ENCODE results near the gene XRCC2. TPM values are rescaled to one million over a fixed set of nuclear protein-coding genes. Genes with fewer than 3 reads are reported as not detected.

Gene XRCC2
- total and polyA plus RNA-seq, 2 of the 8 experiments (the other 6 are each of a cell fraction or from before 2014, with no cell fraction given) = 14.6 to 34.0 TPM

GRCh38 chr7:152663931-152664330 lies 12.0 kb downstream of the XRCC2 start:
- no peak overlapping the region for H3K23ac ChIP-seq (ENCODE audit: insufficient read length)
- no peak overlapping the region for H3K4me2 ChIP-seq (ENCODE audit: insufficient read depth in 1 of 2, low read depth in 2 of 2, low read length in 2 of 2)
- TF ChIP-seq POLR2A (IDR thresholded peaks at IDR 0.05; ENCODE audit: control extremely low read depth in 1 of 2, low read depth in 2 of 2, low read length in 2 of 2) (0 out of 3 replicates have a peak, but pooled peaks of 1 of the 2 experiments have one; percentile 5), CREB1 (IDR thresholded peaks at IDR 0.05) (no peak), FOSL1 (IDR thresholded peaks at IDR 0.05; ENCODE audit: insufficient read depth, low read depth, low read length) (no peak)
- no peak overlapping the region for H2AFZ ChIP-seq (ENCODE audit: low read length)
- H3K18ac ChIP-seq (ENCODE audit: extremely low read depth, low read length) = no peak overlapping the region
- DNase-seq (ENCODE audit: low read depth in 1 of 2, low spot score in 2 of 2) (no peak), FAIRE-seq (no peak)
- H3K4me3 ChIP-seq (ENCODE audit: extremely low read depth in 1 of 4, insufficient read depth in 2 of 4, low read depth in 3 of 4, low read length in 4 of 4) = no peak overlapping the region
- H3K9ac ChIP-seq (replicated peaks in 1 of 4; ENCODE audit: extremely low read depth in 1 of 4, low read depth in 3 of 4, low read length in 3 of 4) = no peak overlapping the region; a peak in 1 of 7 replicates
- H3K23me2 ChIP-seq (ENCODE audit: low read depth, low read length) = no peaks in the 10 kb centered on the region
- peaks cover 13 to 20% of the 10 kb centered on the region in 2 experiments for H4K20me1 ChIP-seq (replicated peaks in 1 of 2; ENCODE audit: control insufficient read depth in 1 of 2, insufficient read depth in 2 of 2, low read length in 2 of 2)
- H3K4ac ChIP-seq (replicated peaks; ENCODE audit: insufficient read length, low read depth, low read length) = no peak overlapping the region
- POLR2A ChIA-PET (ENCODE audit: partially characterized antibody) = interaction anchor here (1.2 to 1.6 kb wide), 2 partner anchors 12 to 14 kb away, joined by 4 to 7 read pairs; partner anchors contain the start of gene XRCC2
- peaks cover 17 to 93% of the 10 kb centered on the region in 2 experiments for H3K79me2 ChIP-seq (ENCODE audit: control insufficient read depth in 1 of 2, insufficient read depth in 2 of 2, low read length in 2 of 2)
- no peaks in the 10 kb centered on the region for H3K27me3 ChIP-seq (replicated peaks in 1 of 4; ENCODE audit: control insufficient read depth in 3 of 4, extremely low read depth in 1 of 4, insufficient read depth in 3 of 4, low read length in 3 of 4)
- H4K8ac ChIP-seq (ENCODE audit: extremely low read depth, insufficient read depth, low read length) = no peak overlapping the region
- no peak overlapping the region for H2BK5ac ChIP-seq (ENCODE audit: low read depth, low read length)
- CTCF ChIA-PET (ENCODE audit: partially characterized antibody) = interaction anchor here (0.7 to 1.1 kb wide), 2 partner anchors 84 to 125 kb away, joined by 3 read pairs; no protein-coding TSS in a partner anchor
- H2BK15ac ChIP-seq (ENCODE audit: low read length) = no peak overlapping the region
- no peak overlapping the region for H2BK120ac ChIP-seq (replicated peaks; ENCODE audit: low read depth, low read length)
- no peaks in the 10 kb centered on the region for H3K4me1 ChIP-seq (replicated peaks in 1 of 4; ENCODE audit: control insufficient read depth in 3 of 4, insufficient read depth in 4 of 4, low read length in 3 of 4)
- no peak overlapping the region for H2BK12ac ChIP-seq (ENCODE audit: low read depth, low read length)
- WGBS, 2 experiments (ENCODE audit: extremely low coverage in 1 of 2, insufficient coverage in 1 of 2, insufficient read length in 1 of 2, insufficient replicate concordance in 2 of 2, low coverage in 1 of 2, low lambda C conversion rate in 2 of 2, missing lambda C conversion rate in 1 of 2) = 95% methylated on average over 2 of the region's 2 CpGs; no CpG with 5 or more reads in 1 of the 2 experiments
- H2AK5ac ChIP-seq (ENCODE audit: low read depth, low read length) = no peak overlapping the region
- H4K5ac ChIP-seq (ENCODE audit: insufficient read length, low read depth, low read length) = no peak overlapping the region
- no peak overlapping the region for H3K27ac ChIP-seq (ENCODE audit: low read depth, low read length)
- H3K36me3 ChIP-seq (ENCODE audit: control insufficient read depth in 2 of 4, insufficient read depth in 4 of 4, low read length in 3 of 4) = peaks cover 2 to 31% (median 20%) of the 10 kb centered on the region in 4 experiments; a peak in 5 of 8 replicates
- no peak overlapping the region for H4K91ac ChIP-seq (replicated peaks; ENCODE audit: insufficient read length, low read length)
- no peaks in the 10 kb centered on the region for H3K9me3 ChIP-seq (ENCODE audit: insufficient read depth in 2 of 2, low read depth in 1 of 2, low read length in 1 of 2)
- no peak overlapping the region for H3K14ac ChIP-seq (ENCODE audit: insufficient read length)
- H2BK20ac ChIP-seq (ENCODE audit: low read length) = no peak overlapping the region
- no peak overlapping the region for H3K56ac ChIP-seq (replicated peaks; ENCODE audit: insufficient read length, low read depth, low read length)
- peaks cover 5% of the 10 kb centered on the region for H3K79me1 ChIP-seq (ENCODE audit: low read depth, low read length)

Data from H1 (cell line).